NCI-H226 (cell line): Measurements from ENCODE around the gene SLCO2B1.

Experiments
- DNase-seq: peaks from one replicate; pipeline ENCODE4 v3.0.0-alpha.2; 2015

Gene SLCO2B1

GRCh38 chr11:75195167-75195962, 44.5 kb downstream of the SLCO2B1 start:
- DNase-seq, result peak; percentile 52

GRCh38 chr11:75196426-75196825, 45.5 kb downstream of the SLCO2B1 start:
- DNase-seq, result no peak

- DNase-seq, result no peak
These were observed 46.8 kb downstream of the SLCO2B1 start for GRCh38 chr11:75197512-75198277.

GRCh38 chr11:75198278-75198973, 47.5 kb downstream of the SLCO2B1 start:
- DNase-seq, result no peak

GRCh38 chr11:75199412-75199955, 48.6 kb downstream of the SLCO2B1 start:
- no peak for DNase-seq

GRCh38 chr11:75200051-75200450, 49.1 kb downstream of the SLCO2B1 start:
- DNase-seq, result no peak

- DNase-seq, result no peak
These were observed 49.6 kb downstream of the SLCO2B1 start for GRCh38 chr11:75200531-75200930.

- no peak for DNase-seq
These were observed 50.9 kb downstream of the SLCO2B1 start for GRCh38 chr11:75201771-75202170.

GRCh38 chr11:75202195-75202594, 51.3 kb downstream of the SLCO2B1 start:
- DNase-seq, result no peak

GRCh38 chr11:75203138-75203537, 52.2 kb downstream of the SLCO2B1 start:
- DNase-seq, result no peak

- DNase-seq, result no peak
These were observed 52.7 kb downstream of the SLCO2B1 start for GRCh38 chr11:75203641-75204011.

GRCh38 chr11:75204012-75204674, 53.2 kb downstream of the SLCO2B1 start:
- no peak for DNase-seq

- DNase-seq, result peak; percentile 70
These were observed 54.0 kb downstream of the SLCO2B1 start for GRCh38 chr11:75204685-75205563.

- DNase-seq, result no peak
These were observed 54.7 kb downstream of the SLCO2B1 start for GRCh38 chr11:75205564-75206020.

- no peak for DNase-seq
These were observed 57.5 kb downstream of the SLCO2B1 start for GRCh38 chr11:75208446-75208845.

- no peak for DNase-seq
These were observed 61.5 kb downstream of the SLCO2B1 start for GRCh38 chr11:75212411-75212810.

GRCh38 chr11:75214411-75214821, 63.5 kb downstream of the SLCO2B1 start:
- DNase-seq, result peak; percentile 71

GRCh38 chr11:75214843-75215242, 63.9 kb downstream of the SLCO2B1 start:
- DNase-seq, result no peak

- no peak for DNase-seq
These were observed 69.0 kb downstream of the SLCO2B1 start for GRCh38 chr11:75219869-75220268.

- DNase-seq, result no peak
These were observed 73.2 kb downstream of the SLCO2B1 start for GRCh38 chr11:75223954-75224643.

- DNase-seq, result no peak
These were observed 74.9 kb downstream of the SLCO2B1 start for GRCh38 chr11:75225794-75226193.
